Hematopoietic multipotent progenitor cell treated with erythropoietin and hydrocortisone succinate and interleukin-3 and kit ligand, for 6 days (in vitro differentiated cells): ENCODE results near the gene LRRC26.

Source experiments
- DNase-seq: peaks from one replicate; pipeline ENCODE4 v3.0.0-alpha.2; 2015

Gene LRRC26

GRCh38 chr9:137181680-137182079 is 11.8 kb upstream of the LRRC26 start:
- DNase-seq = no peak

GRCh38 chr9:137180491-137180890 is 10.6 kb upstream of the LRRC26 start:
- no peak for DNase-seq

- no peak for DNase-seq
Observed at GRCh38 chr9:137179761-137180160, 9.9 kb upstream of the LRRC26 start.

- DNase-seq = no peak
Observed at GRCh38 chr9:137178939-137179630, 9.2 kb upstream of the LRRC26 start.

GRCh38 chr9:137178201-137178938 is 8.5 kb upstream of the LRRC26 start:
- DNase-seq = no peak

- peak; percentile 68 for DNase-seq
Observed at GRCh38 chr9:137176302-137177182, 6.7 kb upstream of the LRRC26 start.

- DNase-seq = no peak
Observed at GRCh38 chr9:137175345-137175961, 5.6 kb upstream of the LRRC26 start.

GRCh38 chr9:137174722-137175293 is 5.0 kb upstream of the LRRC26 start:
- DNase-seq = no peak

- DNase-seq = no peak
Observed at GRCh38 chr9:137173796-137174664, 4.2 kb upstream of the LRRC26 start.

- no peak for DNase-seq
Observed at GRCh38 chr9:137172901-137173795, 3.3 kb upstream of the LRRC26 start.

GRCh38 chr9:137171149-137171900 is 1.5 kb upstream of the LRRC26 start:
- no peak for DNase-seq

GRCh38 chr9:137170486-137171148 is 766 bp upstream of the LRRC26 start:
- no peak for DNase-seq

- peak; percentile 64 for DNase-seq
Observed at GRCh38 chr9:137168904-137169856, 671 bp downstream of the LRRC26 start.

- DNase-seq = no peak
Observed at GRCh38 chr9:137168573-137168903, 1.3 kb downstream of the LRRC26 start.

- peak; percentile 50 for DNase-seq
Observed at GRCh38 chr9:137167747-137168572, 1.9 kb downstream of the LRRC26 start.

- DNase-seq = no peak
Observed at GRCh38 chr9:137167277-137167746, 2.5 kb downstream of the LRRC26 start.
